HepG2 (cell line): ENCODE data around the gene PAK2. TPM values are rescaled to one million over a fixed set of nuclear protein-coding genes. Genes with fewer than 3 reads are reported as not detected.

ENCODE experiments used
- DNMT1 ChIP-seq: sonication (generic); formaldehyde crosslinking; IDR thresholded peaks from 2 replicates; pipeline ENCODE4 v1.5.1; 2020; ENCODE audit warnings: mild to moderate bottlenecking, missing genetic modification reagents
- HOXA3 ChIP-seq: sonication (generic); formaldehyde crosslinking; IDR thresholded peaks from 2 replicates; pipeline ENCODE4 v1.5.0; 2020; ENCODE audit warnings: missing genetic modification reagents
- SAFB2 ChIP-seq: sonication (generic); formaldehyde crosslinking; IDR thresholded peaks from 2 replicates; pipeline ENCODE4 v1.5.1; 2020; ENCODE audit warnings: missing genetic modification reagents, low read depth, mild to moderate bottlenecking, borderline replicate concordance
- SNAPC4 ChIP-seq: sonication (generic); formaldehyde crosslinking; IDR thresholded peaks from 2 replicates; pipeline ENCODE4 v1.4.0; 2020; ENCODE audit warnings: mild to moderate bottlenecking, missing genetic modification reagents
- SP1 ChIP-seq, 2 experiments: fragments of 450-650 bp in 1 of 2; sonication (generic) in 1 of 2; formaldehyde crosslinking in 1 of 2; IDR thresholded peaks; 2 replicates each; pipeline versions ENCODE4 v1.4.0 to v1.6.1; 2016 to 2020; ENCODE audit warnings: missing genetic modification reagents in 1 of 2
- ZNF441 ChIP-seq: sonication (generic); formaldehyde crosslinking; IDR thresholded peaks from 2 replicates; pipeline ENCODE4 v1.7.0; 2021; ENCODE audit warnings: missing genetic modification reagents, borderline replicate concordance
- ZNF792 ChIP-seq: IDR thresholded peaks from 2 replicates; pipeline ENCODE4 v1.6.1; 2016
- polyA plus RNA-seq, 8 experiments: library from polyadenylated mRNA; depleted of rRNA in 3 of 8; stranded (reverse) in 7 of 8; unstranded in 1 of 8; fragments of >200 nt; fragmentation: Illumina TruSeq in 4 of 8; extraction: Trizol in 4 of 8; gene quantifications; 2 replicates each; pipeline versions ENCODE4 v1.2.1 to v1.2.3, GENCODE V29; 2011 to 2016; ENCODE audit warnings: low read depth in 4 of 8, missing spikeins in 1 of 8, mixed read lengths in 1 of 8; ENCODE audit not compliant: insufficient read depth in 1 of 8
- total RNA-seq, 5 experiments: library from RNA; depleted of rRNA; stranded (reverse); fragments of >200 nt; fragmentation: Illumina TruSeq; extraction: Trizol; gene quantifications; 2 replicates each; pipeline ENCODE4 v1.2.3, GENCODE V29; 2016; ENCODE audit warnings: low read depth in 1 of 5
- TF ChIP-seq, protein P1 (sequence below): sonication (generic); formaldehyde crosslinking; IDR thresholded peaks from 2 replicates; pipeline ENCODE4 v1.4.0; 2020; ENCODE audit warnings: low read depth, missing genetic modification reagents
- TF ChIP-seq, protein P2 (sequence below): sonication (generic); formaldehyde crosslinking; IDR thresholded peaks from 2 replicates; pipeline ENCODE4 v1.8.1; 2022; ENCODE audit warnings: mild to moderate bottlenecking, missing genetic modification reagents
- TF ChIP-seq, protein P3 (sequence below): sonication (generic); formaldehyde crosslinking; IDR thresholded peaks from 2 replicates; pipeline ENCODE4 v1.8.0; 2022; ENCODE audit warnings: mild to moderate bottlenecking, missing genetic modification reagents, moderate library complexity
- TF ChIP-seq, protein P4 (sequence below): sonication (generic); formaldehyde crosslinking; IDR thresholded peaks from 2 replicates; pipeline ENCODE4 v1.8.0; 2022; ENCODE audit warnings: mild to moderate bottlenecking, missing genetic modification reagents; ENCODE audit not compliant: insufficient replicate concordance

The PAK2 gene
- total and polyA plus RNA-seq, 2 of the 13 experiments (the other 11 are each of a cell fraction or from before 2014, with no cell fraction given), result 23.0 to 24.7 TPM

DNA sequence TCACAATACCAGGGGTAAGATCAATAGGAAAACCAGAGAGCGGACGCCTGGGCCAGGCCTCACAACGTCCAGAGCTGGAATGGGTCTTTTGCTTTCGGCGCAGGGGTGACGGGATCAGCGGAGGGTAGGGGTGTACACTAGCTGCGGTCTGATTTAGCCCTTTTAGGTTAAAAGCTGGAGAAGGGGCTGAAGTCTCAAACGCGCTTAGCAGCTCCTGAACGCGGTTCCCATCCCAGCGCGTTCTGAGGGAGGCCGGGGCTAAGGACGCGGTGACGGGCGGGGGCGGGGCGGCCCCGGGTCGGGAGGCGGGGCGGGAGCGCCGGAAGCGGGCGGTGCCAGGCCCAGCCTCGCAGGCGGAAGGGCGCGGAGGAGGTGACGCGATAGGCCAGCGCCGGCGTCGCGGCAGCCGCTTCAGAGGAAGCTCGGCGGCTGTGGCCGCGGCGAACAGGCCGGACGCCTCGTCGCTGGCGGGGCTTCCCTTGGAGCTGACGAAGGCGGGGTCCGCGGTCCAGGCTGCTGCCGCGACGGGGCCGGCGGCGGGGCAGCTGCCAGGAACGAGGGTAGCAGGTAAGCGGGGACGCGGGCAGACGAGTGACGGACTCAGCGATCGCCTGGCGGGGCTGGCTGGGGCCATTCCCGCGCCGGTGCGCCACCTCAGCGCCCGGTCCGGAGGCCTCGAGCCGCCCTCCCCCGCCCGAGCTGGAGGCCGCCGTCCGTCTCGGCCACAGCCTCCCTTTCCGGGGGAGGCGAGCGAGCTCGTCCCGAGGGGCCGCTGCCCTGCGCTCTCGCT is 128.0 kb downstream of the PAK2 start, which contains the start of gene SENP5 (continued):
- TF ChIP-seq SP1 (IDR thresholded peaks at IDR 0.05) (no peak), SP1 (CRISPR knock-in tag; IDR thresholded peaks at IDR 0.05) (peak; percentile 77), DNMT1 (CRISPR knock-in tag) (no peak), ZNF441 (peak; percentile 50; the same call in 1 of the 2 replicates), SAFB2 (CRISPR knock-in tag) (peak; percentile 56; the same call in 1 of the 2 replicates), SNAPC4 (CRISPR knock-in tag) (no peak), HOXA3 (CRISPR knock-in tag) (peak; percentile 94), ZNF792 (CRISPR knock-in tag) (peak; percentile 12; the same call in 1 of the 2 replicates)
- TF ChIP-seq, protein P1, sequence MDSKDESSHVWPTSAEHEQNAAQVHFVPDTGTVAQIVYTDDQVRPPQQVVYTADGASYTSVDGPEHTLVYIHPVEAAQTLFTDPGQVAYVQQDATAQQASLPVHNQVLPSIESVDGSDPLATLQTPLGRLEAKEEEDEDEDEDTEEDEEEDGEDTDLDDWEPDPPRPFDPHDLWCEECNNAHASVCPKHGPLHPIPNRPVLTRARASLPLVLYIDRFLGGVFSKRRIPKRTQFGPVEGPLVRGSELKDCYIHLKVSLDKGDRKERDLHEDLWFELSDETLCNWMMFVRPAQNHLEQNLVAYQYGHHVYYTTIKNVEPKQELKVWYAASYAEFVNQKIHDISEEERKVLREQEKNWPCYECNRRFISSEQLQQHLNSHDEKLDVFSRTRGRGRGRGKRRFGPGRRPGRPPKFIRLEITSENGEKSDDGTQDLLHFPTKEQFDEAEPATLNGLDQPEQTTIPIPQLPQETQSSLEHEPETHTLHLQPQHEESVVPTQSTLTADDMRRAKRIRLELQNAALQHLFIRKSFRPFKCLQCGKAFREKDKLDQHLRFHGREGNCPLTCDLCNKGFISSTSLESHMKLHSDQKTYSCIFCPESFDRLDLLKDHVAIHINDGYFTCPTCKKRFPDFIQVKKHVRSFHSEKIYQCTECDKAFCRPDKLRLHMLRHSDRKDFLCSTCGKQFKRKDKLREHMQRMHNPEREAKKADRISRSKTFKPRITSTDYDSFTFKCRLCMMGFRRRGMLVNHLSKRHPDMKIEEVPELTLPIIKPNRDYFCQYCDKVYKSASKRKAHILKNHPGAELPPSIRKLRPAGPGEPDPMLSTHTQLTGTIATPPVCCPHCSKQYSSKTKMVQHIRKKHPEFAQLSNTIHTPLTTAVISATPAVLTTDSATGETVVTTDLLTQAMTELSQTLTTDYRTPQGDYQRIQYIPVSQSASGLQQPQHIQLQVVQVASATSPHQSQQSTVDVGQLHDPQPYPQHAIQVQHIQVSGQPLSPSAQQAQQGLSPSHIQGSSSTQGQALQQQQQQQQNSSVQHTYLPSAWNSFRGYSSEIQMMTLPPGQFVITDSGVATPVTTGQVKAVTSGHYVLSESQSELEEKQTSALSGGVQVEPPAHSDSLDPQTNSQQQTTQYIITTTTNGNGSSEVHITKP (CRISPR knock-in tag), result no peak
- TF ChIP-seq, protein P2, sequence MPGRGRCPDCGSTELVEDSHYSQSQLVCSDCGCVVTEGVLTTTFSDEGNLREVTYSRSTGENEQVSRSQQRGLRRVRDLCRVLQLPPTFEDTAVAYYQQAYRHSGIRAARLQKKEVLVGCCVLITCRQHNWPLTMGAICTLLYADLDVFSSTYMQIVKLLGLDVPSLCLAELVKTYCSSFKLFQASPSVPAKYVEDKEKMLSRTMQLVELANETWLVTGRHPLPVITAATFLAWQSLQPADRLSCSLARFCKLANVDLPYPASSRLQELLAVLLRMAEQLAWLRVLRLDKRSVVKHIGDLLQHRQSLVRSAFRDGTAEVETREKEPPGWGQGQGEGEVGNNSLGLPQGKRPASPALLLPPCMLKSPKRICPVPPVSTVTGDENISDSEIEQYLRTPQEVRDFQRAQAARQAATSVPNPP, result no peak
- TF ChIP-seq, protein P3, sequence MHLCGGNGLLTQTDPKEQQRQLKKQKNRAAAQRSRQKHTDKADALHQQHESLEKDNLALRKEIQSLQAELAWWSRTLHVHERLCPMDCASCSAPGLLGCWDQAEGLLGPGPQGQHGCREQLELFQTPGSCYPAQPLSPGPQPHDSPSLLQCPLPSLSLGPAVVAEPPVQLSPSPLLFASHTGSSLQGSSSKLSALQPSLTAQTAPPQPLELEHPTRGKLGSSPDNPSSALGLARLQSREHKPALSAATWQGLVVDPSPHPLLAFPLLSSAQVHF (CRISPR knock-in tag), result no peak
- TF ChIP-seq, protein P4, sequence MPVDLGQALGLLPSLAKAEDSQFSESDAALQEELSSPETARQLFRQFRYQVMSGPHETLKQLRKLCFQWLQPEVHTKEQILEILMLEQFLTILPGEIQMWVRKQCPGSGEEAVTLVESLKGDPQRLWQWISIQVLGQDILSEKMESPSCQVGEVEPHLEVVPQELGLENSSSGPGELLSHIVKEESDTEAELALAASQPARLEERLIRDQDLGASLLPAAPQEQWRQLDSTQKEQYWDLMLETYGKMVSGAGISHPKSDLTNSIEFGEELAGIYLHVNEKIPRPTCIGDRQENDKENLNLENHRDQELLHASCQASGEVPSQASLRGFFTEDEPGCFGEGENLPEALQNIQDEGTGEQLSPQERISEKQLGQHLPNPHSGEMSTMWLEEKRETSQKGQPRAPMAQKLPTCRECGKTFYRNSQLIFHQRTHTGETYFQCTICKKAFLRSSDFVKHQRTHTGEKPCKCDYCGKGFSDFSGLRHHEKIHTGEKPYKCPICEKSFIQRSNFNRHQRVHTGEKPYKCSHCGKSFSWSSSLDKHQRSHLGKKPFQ (CRISPR knock-in tag), result no peak
